OCI-LY7 (cell line): ENCODE data around the gene SETD6.

Experiments
- CTCF ChIP-seq: fragments of 200-600 bp; sonication (generic); conservative IDR thresholded peaks from 2 replicates; pipeline ENCODE4 v1.5.1; 2014; ENCODE audit warnings: mild to moderate bottlenecking, antibody characterized with exemption, low read length, moderate library complexity, mixed read lengths
- EZH2phosphoT487 ChIP-seq: fragments of 200-600 bp; sonication (generic); IDR thresholded peaks from 2 replicates; pipeline ENCODE4 v1.6.1; 2018; ENCODE audit warnings: low read depth, borderline replicate concordance, mild to moderate bottlenecking, mixed run types, antibody characterized with exemption, low read length, moderate library complexity, mixed read lengths

GRCh38 chr16:58487566-58488351, 27.6 kb upstream of the SETD6 start:
- TF ChIP-seq CTCF (peak; percentile 90), EZH2phosphoT487 (no peak)
